Left renal pelvis (tissue), 4 donors: ENCODE data around the gene MIEF1. TPM values are rescaled to one million over a fixed set of nuclear protein-coding genes. Genes with fewer than 3 reads are reported as not detected.

Experiments
- DNase-seq, 4 donors: peaks; one replicate each; pipeline ENCODE4 v3.0.0-alpha.2; 2013; ENCODE audit warnings: low read depth in 4 of 4, low spot score in 3 of 4
- polyA plus RNA-seq, 4 donors: library from polyadenylated mRNA; unstranded; fragments of 120-200 nt; gene quantifications; one replicate each; pipeline ENCODE4 v1.2.1, GENCODE V29; 2013; ENCODE audit not compliant: insufficient read length in 4 of 4

The MIEF1 gene
- polyA plus RNA-seq, 4 donors: 23.3 to 37.1 (median 33.9) TPM

DNA sequence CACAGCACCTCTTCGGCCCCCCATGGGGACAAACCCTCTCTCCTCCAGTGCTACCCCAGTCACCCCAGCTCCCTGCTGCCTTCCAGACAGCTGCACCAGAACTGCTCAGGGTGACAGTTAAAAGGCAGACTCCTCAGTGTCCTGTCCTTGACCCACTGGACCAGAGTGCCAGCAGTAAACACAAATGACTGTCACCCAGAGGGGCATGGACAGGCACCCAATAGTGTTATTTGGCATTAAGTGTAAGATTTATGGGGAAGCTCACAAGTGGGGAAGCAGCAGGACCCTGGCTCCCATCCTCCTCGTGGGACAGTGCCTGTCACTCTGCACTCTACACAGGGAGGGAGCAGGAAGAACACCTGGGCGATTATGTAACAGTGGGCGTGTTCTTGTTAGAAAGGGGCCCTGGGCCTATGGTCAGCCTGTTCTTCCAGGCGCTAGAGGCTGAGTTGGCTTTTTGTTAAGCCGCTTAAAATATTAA, 25.4 kb downstream of the MIEF1 start:
- DNase-seq: no peak

DNA sequence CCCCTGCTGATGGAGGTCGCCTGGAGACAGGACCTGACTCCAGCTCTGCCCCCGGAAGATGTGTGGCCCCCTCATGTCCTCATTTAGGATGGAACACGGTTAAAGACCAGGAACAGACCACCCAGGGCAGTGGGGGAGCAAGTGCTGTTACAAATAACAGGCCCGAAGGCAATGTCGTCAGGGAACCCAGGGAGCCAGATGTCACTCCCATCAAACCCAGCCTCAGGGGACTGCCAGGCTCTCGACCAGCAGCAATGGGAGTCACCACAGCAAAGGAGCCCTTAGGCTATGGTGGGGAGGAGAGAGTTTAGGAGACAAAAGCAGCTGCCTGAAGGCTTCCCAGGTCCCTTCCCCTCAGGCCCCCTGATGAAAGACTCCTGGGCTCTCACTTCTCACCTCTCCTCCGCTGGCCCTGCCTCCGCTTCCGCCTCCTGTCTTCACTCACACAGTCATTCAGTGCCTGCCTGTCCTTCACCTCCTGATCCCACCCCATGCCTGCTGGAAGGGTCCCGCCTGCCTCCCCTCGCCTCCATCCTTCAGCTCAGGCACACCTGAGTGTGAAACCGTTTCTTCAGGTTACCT, 26.1 kb downstream of the MIEF1 start:
- no peak for DNase-seq

DNA sequence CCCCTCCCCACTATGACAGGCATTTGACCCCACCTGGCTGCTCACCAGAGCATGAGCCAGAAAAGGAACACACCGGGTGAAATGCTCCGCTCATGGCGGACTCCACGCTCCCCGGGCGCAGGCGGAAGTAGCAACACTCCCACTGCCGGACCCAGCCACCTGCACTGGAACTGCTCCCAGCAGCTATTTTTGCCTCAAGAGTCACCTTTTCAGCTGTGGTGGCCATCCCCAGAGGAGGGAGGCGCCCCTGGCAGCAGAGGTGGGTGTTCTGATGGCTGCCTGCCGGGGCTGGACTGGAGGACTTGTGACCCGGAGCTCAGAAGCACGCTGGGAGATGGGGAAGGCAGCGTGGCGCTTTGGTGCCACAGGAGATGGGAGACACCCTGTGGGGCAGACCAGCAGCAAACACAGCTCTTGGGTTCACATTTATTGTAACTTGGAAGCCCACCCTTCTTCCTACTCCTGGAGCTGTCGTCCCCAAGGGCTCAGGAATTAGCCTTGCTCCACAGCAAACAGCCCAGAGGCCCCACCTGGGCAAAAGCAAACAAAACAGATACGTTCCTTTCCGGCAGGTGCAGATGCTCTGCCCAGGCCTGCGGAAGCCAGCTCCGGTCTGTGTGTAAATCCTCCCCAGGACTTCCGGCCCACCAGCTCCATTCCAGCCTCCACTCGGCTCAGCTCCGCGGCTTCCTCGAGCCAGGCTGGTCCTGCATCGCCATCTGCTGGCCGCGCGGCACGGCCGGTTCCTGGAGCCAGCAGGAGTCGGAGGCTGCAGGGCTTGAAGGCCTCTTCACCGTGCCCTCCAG, 26.8 kb downstream of the MIEF1 start:
- DNase-seq: peak in 3 of 4 donors; percentile 69 to 88 (median 80)

DNA sequence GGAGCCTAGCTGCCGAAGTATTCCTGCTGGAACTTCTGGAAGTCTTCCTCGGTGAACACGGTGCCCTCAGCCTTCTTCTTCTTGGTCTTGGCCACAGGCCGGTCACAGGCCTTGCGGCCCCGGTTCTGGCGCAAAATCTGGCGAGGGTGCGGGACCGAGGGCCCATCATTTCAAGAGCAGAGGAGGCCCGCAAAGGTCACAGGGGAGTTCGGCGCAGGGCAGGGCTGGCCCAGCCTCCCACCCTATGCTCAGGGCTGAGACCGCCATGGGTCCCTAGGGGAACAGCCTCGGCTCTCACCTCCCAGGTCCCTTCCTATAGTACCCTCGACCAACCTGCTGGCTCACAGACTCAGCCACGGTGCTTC, 27.4 kb downstream of the MIEF1 start:
- no peak for DNase-seq

DNA sequence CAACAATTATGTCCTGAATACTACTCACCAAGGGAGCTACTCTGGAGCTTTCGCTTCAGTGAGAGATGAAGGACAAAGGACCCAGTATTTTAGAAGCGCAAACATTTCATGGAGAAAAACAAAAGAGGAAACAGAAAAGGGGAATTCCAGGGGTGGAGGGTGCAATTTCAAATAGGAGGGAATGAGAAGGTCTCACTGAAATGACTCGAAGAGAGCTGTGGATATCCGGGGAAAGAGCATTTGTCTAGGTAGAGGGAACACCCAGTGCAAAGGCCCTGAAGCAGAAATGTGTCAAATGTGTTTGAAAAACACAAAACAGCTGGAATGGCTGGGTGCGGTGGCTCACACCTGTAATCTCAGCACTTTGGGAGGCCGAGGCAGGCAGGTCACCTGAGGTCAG, 28.0 kb downstream of the MIEF1 start:
- no peak for DNase-seq

DNA sequence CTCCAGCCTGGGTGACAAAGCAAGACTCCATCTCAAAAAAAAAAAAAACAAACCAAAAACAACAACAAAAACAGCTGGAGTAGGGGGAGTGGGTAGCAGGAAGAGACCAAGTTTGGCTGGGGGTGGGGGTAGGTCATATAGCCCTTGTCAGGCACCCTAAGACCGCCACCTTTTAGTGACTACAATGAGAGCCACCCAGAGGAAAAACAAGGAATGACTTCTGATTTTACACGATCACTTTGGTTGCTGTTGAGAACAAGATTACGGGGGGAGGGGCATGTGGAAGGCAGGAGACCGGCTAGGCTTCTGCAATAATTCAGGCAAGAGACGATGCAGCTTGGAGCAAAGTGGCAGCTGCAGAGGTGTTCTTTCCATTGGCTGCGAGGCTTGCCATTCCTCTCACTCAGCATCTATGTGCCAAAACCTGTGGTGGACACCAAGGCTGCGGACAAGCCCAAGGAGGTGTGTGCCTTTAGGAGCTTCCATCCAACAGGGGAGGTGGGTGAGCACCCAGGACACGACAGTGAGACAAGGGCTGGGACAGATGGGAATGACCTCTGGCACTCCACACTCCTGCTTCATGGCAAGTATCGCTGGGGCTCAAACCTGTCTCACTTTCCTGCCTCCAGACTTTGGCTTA, 28.7 kb downstream of the MIEF1 start:
- no peak for DNase-seq

DNA sequence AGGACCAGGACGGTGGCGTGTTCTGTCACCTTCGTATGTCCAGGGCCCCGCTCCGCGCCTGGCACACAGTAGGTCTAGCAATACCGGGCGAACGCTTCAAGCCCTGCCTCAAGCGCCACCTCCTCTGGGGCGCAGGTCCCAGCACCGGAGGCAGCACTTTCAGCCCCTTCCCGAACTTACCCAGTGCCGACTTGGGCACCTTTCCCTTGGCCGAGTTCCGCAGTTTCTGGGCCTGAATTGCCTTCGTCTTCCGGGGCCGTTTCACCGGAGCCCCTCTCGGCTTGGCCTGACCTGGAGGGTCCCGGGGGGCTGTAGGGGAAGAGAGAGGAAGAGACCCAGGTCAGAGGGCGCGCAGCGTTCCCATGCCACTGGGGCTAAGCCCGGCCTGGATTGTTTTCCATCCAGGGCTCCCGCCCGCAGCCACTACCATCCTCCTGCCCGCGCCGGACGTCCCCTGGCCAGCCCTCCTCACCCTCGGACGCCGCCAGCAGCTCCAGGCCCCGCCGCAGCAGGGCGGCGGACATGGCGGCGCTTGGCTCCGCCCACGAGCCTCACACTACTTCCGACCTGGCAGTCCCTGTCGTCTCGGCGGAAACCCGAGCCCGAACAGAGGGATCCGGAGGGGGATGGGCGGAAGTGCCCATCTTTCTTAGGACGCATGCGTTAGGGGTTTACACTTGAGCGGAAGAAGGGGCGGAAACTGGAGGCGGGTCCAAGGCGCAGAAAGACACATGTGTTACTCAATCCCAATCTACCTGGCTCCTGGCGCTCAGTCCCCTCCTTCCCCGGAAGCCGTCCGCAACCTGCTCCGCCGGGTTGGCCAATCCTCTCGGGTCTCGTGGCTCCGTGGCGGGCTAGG, 30.4 kb downstream of the MIEF1 start, which contains the start of gene RPS19BP1:
RPS19BP1 (minus strand) TSS at position 534 of the 859 bp plus-strand sequence; CDS start at position 524, 10 bp downstream.
- DNase-seq: peak; percentile 99 to 100 (median 100)

DNA sequence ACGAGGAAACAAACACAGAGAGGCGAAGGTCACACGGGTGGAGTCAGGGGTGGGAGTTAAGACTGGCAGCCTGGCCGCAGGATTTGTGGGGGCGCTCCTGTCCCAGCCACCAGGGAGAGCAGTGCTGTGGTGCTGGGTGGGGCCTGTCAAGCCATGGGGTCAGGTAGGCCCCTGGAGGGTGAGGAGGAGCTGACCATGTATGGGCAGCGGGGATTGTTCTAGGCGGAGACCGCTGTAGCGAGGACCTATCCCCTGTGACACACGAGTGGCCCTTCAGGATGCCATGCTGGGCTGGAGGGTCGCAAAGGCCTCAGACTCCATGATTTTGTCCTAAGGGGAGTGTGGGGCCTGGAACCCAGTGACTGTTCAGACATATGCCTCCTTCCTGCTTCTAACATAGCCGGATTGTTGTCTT, 32.0 kb downstream of the MIEF1 start:
- no peak for DNase-seq

DNA sequence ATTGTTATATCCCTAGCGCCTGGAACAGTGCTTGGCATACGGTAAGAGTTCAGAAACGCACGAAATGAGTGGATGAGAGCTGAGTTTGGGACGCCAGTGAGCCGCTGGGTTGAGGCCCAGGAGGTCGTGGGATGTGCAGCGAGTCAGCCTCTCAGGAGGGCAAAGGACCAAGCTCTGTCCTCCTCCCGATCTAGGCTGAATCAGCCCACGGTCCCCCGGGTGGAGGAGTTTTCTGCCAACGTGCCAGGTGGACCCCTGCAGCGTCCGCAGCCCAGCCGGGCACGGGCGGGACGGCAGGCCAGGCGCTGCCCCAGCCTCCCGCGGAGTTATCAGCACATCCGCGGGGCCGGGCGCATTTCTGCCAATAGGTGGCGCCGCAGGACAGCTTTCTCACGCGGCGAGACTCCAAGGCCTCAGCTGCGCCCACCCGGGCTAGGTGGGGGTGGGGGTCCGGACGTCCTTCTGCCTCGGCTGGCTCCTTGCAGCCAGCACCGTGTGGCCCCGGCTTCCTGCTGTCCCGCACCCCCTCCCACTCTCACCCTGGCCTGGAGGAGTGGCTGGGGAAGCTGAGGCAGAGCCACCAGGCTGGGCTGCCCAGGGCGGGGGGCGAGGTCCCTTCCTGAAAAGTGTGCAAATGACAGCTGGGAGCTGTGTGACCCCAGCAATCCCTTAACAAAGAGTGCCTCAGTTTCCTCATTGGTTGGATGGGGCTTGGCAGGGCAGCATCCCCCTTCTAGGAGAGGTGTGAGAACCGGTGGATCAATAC, 32.7 kb downstream of the MIEF1 start:
- DNase-seq: peak in 3 of 4 donors; percentile 63 to 67 (median 64)

DNA sequence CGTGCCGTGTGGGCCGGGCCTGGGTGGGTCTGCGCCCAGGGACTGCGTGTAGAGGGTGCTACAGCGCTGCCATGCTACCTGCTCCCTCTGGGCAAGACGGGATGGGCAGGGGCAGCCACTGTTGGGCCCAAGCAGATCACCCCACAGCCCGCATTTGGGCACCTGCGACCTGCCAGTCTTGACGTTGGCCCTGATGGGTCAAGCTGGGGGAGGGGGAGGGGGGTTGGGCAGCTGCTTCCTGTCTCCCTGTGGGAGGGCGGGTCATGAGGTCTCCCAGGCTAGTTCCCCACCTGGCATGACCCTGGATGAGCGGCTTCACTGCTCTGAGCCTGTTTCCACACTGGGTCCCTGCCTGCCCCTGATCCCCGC, 33.3 kb downstream of the MIEF1 start:
- no peak for DNase-seq

DNA sequence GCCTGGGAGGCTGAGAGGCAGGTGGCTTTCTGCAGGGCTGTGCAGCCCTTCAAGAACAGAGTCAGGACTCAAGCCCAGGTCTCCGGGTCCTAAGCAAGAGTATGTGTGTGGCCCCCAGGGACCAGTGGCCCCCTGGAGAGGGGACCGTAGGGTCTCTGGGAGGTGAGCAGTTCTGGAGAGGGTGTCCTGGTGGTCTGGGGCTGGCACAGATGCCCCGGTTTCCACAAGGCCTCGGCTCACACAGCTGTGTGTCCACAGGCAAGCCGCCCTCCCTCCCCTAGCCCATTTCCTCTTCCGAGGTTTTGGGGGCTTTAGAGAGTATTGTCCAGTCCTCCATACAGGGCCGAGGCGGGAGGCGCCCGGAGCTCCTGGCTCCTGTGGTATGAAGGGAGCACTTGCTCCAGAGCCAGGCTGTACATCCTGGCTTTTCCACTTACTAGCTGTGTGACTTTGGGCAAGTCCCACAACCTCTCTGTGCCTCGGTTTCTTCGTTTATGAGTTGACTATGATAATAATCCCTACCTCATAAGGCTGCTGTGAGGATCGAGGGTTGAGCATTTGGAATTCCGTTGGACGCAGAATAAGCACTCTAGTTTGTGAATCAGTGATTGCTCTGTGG, 33.9 kb downstream of the MIEF1 start:
- no peak for DNase-seq

DNA sequence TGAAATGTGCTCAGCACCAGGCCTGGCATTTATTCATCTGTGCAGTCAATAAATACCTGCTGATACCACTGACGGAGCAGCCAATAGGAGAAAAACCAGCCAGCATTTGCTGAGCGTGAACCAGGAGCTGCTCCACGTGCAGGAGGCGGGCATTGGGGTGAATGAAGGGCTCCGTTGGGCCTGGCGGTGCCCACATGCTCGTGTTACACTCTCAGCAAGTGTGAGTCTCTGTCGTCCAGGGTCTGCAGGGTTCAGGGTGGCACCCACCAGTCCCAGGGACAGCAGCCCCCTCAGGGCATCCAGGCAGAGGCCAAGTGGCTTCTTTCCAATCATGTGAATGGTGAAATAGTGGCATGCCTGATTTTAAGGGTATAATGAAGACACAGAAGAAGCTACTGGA, 34.6 kb downstream of the MIEF1 start:
- no peak for DNase-seq

DNA sequence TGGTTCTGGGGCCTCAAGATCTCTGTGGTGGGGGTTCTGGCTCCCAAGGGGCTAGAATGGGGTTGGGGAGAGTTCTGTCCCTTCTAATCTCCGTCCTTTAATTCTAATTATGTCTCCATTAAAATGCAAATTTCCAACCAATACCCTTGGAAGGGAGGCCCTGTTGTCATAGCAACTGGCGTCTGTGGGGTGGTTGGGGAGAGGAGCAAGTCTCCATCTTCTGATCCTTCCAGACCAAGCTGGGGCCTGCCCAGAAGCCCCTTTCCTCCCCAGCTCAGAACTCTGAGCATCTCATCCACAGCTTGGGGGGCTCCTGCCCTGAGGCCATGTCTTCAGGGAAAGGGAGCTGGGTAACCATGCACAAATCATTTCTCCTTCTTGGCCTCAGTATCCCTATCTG, 35.9 kb downstream of the MIEF1 start:
- DNase-seq: no peak

DNA sequence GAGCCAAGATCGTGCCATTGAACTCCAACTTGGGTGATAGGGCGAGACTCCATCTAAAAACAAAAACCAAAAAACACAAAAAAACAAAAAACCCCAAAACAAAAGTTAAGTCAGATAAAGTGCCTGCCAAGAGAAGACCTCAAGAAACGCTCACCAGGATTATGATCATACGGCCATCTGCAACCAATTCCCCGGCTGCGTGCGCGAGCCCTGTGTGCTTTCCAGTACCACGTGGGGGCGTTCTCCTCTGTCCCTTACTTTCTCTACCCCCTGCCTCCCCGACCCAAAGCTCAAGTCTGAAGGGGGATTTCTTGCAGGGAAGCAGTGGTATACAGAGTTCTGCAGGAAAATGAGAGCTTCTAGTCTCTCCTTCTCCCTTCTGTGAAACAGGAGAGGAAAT, 41.0 kb downstream of the MIEF1 start:
- no peak for DNase-seq

DNA sequence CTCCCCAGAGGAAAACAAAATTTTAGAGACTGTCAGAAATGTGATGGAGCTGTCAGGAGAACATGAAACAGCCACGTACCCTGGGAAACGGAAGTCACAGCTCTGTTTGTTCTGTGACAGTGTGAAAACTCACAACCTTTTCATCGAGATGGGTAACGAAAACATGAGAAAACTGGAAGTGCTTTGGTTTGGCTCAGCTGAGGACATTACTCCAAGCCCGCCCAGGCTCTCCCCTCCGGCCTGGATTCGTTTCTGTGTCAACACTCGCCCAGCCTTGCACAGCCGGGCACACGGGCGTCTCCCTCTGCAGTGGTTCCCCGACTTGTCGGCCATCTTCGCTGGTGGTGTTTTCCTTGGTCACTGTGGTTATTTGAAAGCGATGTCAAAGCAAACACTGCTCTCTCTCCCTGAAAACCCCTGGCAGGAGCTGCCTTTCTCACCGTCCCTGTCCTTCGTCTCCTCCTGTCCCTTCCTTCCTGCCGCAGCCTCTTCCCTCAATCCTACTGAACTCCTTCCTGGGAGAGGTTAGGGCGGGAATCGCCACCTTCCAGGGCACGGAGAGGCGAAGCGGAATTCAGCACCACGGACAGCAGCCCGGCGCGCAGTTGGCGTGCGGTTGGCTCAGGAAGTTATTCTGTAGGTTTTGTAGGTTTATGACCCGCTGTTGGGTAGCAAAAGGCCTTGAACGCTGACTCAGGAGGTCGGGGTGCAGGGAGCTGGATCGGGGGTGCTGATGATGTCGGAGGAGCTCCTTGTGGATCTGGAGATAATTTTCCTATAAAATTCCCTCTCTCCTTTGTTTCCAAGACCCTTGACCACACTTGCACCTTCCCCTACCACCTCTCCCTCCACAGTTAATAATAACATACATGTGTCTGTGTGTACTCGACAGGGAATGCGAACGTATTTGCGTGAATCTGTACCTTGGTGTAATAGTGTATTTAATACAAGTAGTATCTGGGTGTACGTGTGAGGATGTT, 43.6 kb downstream of the MIEF1 start:
- no peak for DNase-seq

DNA sequence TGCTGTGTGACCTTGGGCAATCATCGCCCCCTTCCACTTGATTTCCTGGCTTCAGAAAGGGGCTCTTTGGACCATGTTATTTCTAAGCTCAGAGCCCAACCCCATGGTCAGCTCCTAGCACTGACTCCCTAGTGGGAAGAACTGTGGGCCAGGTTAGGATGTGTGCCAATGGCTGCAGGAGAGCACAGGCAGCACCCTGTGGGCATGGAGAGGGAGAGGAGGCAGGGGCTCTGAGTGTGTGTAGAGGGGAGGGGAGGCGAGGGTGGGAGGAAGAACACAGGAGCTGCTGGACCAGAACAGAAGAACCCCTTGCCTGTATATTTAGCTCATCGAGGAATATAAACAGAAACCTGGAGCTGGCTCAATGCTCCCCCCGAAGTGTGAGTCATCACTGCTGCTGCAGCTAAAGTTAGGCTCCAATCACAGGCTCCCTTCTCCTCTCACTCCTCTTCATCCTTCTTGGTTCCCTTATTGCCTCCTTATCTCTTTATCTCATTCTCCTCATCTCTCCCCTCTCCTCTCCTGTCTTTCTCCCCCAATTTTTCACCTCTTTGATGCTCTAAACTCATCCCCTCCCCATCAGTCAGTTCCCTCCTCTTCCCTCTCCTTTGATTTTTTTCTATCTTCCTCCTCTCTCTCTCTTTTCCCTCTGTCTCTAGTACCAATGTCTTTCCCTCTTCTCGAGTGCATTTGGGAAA, 44.9 kb downstream of the MIEF1 start:
- no peak for DNase-seq

DNA sequence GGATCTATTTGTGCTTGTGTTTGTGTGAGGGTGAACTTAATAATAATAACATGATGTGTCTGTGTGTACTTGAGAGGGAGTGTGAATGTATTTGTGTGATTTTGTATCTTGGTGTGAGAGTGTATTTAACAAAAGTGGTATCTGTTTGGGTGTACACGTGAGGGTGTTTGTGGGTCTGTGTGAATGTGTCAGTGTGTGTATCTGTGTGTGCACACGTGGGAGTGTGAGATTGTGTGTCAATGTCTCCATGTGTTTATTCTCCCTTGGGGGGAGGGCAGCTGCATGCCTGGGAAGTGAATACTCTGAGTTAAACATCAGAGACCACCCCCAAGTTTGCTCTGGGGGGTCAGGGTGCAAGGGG, 45.5 kb downstream of the MIEF1 start:
- no peak for DNase-seq

DNA sequence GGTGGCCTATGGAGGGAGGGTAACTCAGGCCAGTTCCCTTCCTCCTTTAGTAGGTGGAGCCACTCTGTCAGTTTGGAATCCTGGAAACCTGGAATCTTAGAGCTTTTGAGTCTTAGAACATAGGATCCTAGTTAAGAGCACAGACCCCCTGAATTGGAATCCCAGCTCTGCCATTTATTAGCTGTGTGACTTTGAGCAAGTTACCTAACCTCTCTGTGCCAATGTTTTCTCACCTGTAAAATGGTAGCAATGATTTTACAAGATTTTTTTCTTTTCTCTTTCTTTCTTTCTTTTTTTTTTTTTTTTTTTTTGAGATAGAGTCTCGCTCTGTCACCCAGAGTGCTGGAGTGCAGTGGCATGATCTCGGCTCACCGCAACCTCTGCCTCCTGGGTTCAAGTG, 51.3 kb downstream of the MIEF1 start:
- DNase-seq: no peak
